ENCODE results near the gene MNT. TPM values are rescaled to one million over a fixed set of nuclear protein-coding genes. Genes with fewer than 3 reads are reported as not detected.
A peak's percentile ranks its signal among the peaks of the same experiment; 100 is the strongest.

MNT gene
- total and polyA plus RNA-seq, 9 of the 15 experiments (the other 6 are each of a cell fraction or from before 2014, with no cell fraction given), result 0.18 to 23.8 (median 5.3) TPM

GRCh38 chr17:2336215-2336851 lies 64.5 kb downstream of the MNT start, which contains the start of gene TSR1 (continued):
- TF ChIP-seq NFIX (CRISPR knock-in tag; IDR thresholded peaks at IDR 0.05; ENCODE audit: low read depth) (no peak), YBX1 (IDR thresholded peaks at IDR 0.05) (no peak), ZNF324 (CRISPR knock-in tag; IDR thresholded peaks at IDR 0.05) (no peak), NFRKB (IDR thresholded peaks at IDR 0.05; ENCODE audit: low read depth) (peak; percentile 66; the same call in 1 of the 2 replicates), TBL1XR1 (IDR thresholded peaks at IDR 0.05; ENCODE audit: low read length in 2 of 2) (no peak), BRD4 (IDR thresholded peaks at IDR 0.05) (no peak), E2F6 (IDR thresholded peaks at IDR 0.05; ENCODE audit: borderline replicate concordance in 1 of 2, extremely low read depth in 1 of 2, insufficient read depth in 1 of 2, insufficient read length in 1 of 2, low read depth in 1 of 2, low read length in 1 of 2, poor library complexity in 1 of 2, severe bottlenecking in 1 of 2) (peak; percentile 83 to 92), NCOA4 (IDR thresholded peaks at IDR 0.05; ENCODE audit: partially characterized antibody) (no peak), KDM2B (CRISPR knock-in tag; IDR thresholded peaks at IDR 0.05) (no peak), ZNF592 (IDR thresholded peaks at IDR 0.05) (peak; percentile 69), ZNF639 (CRISPR knock-in tag; conservative IDR thresholded peaks at IDR 0.05 in 1 of 2, IDR thresholded peaks at IDR 0.05 in 1 of 2) (peak in 1 of 2 experiments; percentile 58; a peak in 1 of 4 replicates), ZNF316 (IDR thresholded peaks at IDR 0.05) (no peak), HINFP (tag; conservative IDR thresholded peaks at IDR 0.05; ENCODE audit: low read depth) (no peak), KLF6 (CRISPR knock-in tag; IDR thresholded peaks at IDR 0.05; ENCODE audit: borderline replicate concordance) (no peak), MTA3 (IDR thresholded peaks at IDR 0.05; ENCODE audit: borderline replicate concordance) (peak; percentile 48; the same call in 1 of the 2 replicates), NCOA2 (IDR thresholded peaks at IDR 0.05; ENCODE audit: partially characterized antibody in 2 of 2) (no peak)

All from K562 (cell line).